ENCODE results near the gene HPSE2. TPM values are rescaled to one million over a fixed set of nuclear protein-coding genes. Genes with fewer than 3 reads are reported as not detected.

Gene HPSE2
- total RNA-seq, 1 experiment from 2014 or later, result not detected

DNA sequence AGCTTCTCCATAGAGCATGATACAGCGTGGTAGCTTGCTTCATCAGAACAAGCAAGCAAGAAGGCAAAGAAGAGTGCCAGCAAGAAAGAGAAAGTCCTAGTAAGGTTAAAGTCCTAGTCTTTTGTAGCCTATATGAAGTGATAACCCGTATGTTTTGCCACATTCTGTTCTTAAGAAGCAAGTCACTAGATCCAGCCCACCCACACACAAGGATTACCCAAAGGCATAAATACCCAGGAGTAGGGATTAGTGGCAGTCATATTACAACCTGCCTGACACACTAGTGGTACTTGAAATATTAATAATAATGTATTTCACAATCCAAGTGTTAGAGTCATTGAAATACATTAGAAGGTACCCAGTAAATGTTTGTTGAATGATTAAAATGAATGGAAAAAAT, 285.5 kb downstream of the HPSE2 start:
- no TSS peak for BruUV-seq (replicated peaks)
- no peak overlapping the region for H3K4me3 ChIP-seq (ENCODE audit: low read depth in 2 of 2, low read length in 2 of 2)
- no peaks in the 10 kb centered on the region for H3K9me3 ChIP-seq (ENCODE audit: control insufficient read depth, insufficient read depth, low read depth, low read length)
- in situ Hi-C loops (cut with HindIII; ENCODE audit: low pct_unique_long_range_greater_than_20kb, low sequenced_read_pairs), result no loop called here
- no peaks in the 10 kb centered on the region for H3K36me3 ChIP-seq (ENCODE audit: control insufficient read depth, insufficient read depth, low read length)
- ChIA-PET POLR2A (no interaction called here), CTCF (no interaction called here)
- DNase-seq (ENCODE audit: low read depth, low spot score) (no peak), ATAC-seq (no peak)
- peaks cover 1% of the 10 kb centered on the region; the same call in 1 of the 2 replicates for H3K27me3 ChIP-seq (ENCODE audit: control insufficient read depth, insufficient read depth, low read length)
- TF ChIP-seq TCF7L2 (IDR thresholded peaks at IDR 0.05; ENCODE audit: low read depth, low read length) (no peak), POLR2AphosphoS5 (IDR thresholded peaks at IDR 0.05; ENCODE audit: low read depth, low read length) (no peak), REST (IDR thresholded peaks at IDR 0.05; ENCODE audit: insufficient read depth in 1 of 2, low read depth in 2 of 2, low read length in 1 of 2) (no peak), SIN3A (IDR thresholded peaks at IDR 0.05; ENCODE audit: borderline replicate concordance, insufficient read depth, low read depth, low read length) (no peak)
- TF ChIP-seq, protein P1, sequence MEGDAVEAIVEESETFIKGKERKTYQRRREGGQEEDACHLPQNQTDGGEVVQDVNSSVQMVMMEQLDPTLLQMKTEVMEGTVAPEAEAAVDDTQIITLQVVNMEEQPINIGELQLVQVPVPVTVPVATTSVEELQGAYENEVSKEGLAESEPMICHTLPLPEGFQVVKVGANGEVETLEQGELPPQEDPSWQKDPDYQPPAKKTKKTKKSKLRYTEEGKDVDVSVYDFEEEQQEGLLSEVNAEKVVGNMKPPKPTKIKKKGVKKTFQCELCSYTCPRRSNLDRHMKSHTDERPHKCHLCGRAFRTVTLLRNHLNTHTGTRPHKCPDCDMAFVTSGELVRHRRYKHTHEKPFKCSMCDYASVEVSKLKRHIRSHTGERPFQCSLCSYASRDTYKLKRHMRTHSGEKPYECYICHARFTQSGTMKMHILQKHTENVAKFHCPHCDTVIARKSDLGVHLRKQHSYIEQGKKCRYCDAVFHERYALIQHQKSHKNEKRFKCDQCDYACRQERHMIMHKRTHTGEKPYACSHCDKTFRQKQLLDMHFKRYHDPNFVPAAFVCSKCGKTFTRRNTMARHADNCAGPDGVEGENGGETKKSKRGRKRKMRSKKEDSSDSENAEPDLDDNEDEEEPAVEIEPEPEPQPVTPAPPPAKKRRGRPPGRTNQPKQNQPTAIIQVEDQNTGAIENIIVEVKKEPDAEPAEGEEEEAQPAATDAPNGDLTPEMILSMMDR (IDR thresholded peaks at IDR 0.05), result no peak
- H3K4me1 ChIP-seq (ENCODE audit: control insufficient read depth, insufficient read depth, low read length), result no peaks in the 10 kb centered on the region
- H3K27ac ChIP-seq (ENCODE audit: low read length), result no peak overlapping the region
- intact Hi-C loops (cut with micrococcal nuclease; ENCODE audit: unreplicated experiment), result no loop called here

- H3K36me3 ChIP-seq (ENCODE audit: control insufficient read depth, insufficient read depth, low read length), result no peaks in the 10 kb centered on the region
- DNase-seq (ENCODE audit: low read depth, low spot score) (no peak), ATAC-seq (no peak)
- H3K27ac ChIP-seq (ENCODE audit: low read length), result no peak overlapping the region
- CTCF ChIA-PET, result no interaction called here
- no peaks in the 10 kb centered on the region for H3K9me3 ChIP-seq (ENCODE audit: control insufficient read depth, insufficient read depth, low read depth, low read length)
- TF ChIP-seq SIN3A (IDR thresholded peaks at IDR 0.05; ENCODE audit: borderline replicate concordance, insufficient read depth, low read depth, low read length) (no peak), REST (IDR thresholded peaks at IDR 0.05; ENCODE audit: insufficient read depth in 1 of 2, low read depth in 2 of 2, low read length in 1 of 2) (no peak), TCF7L2 (IDR thresholded peaks at IDR 0.05; ENCODE audit: low read depth, low read length) (no peak), POLR2AphosphoS5 (IDR thresholded peaks at IDR 0.05; ENCODE audit: low read depth, low read length) (no peak)
- TF ChIP-seq, protein P1 (IDR thresholded peaks at IDR 0.05), result no peak
- BruUV-seq (replicated peaks), result no TSS peak
- H3K4me3 ChIP-seq (ENCODE audit: low read depth in 2 of 2, low read length in 2 of 2), result no peak overlapping the region
- no peaks in the 10 kb centered on the region for H3K4me1 ChIP-seq (ENCODE audit: control insufficient read depth, insufficient read depth, low read length)
- POLR2A ChIA-PET, result no interaction called here
- intact Hi-C loops (cut with micrococcal nuclease; ENCODE audit: unreplicated experiment), result no loop called here
- peaks cover 4% of the 10 kb centered on the region; the same call in 1 of the 2 replicates for H3K27me3 ChIP-seq (ENCODE audit: control insufficient read depth, insufficient read depth, low read length)
- in situ Hi-C loops (cut with HindIII; ENCODE audit: low pct_unique_long_range_greater_than_20kb, low sequenced_read_pairs), result no loop called here
These were observed 286.3 kb downstream of the HPSE2 start for GRCh38 chr10:98949306-98949705.
